GOT3 (cell line): ENCODE results near the gene TPSG1.
"Not testable (repeated sequence)": the region's sequence is repeated elsewhere in the genome, so short reads cannot be mapped to it uniquely, and the experiment has no call there.

ENCODE experiments used
- DNase-seq: peaks from one replicate; lab custom pipeline; 2025; ENCODE audit warnings: mixed read lengths; lab: John Stamatoyannopoulos, UW

TPSG1 gene

DNA sequence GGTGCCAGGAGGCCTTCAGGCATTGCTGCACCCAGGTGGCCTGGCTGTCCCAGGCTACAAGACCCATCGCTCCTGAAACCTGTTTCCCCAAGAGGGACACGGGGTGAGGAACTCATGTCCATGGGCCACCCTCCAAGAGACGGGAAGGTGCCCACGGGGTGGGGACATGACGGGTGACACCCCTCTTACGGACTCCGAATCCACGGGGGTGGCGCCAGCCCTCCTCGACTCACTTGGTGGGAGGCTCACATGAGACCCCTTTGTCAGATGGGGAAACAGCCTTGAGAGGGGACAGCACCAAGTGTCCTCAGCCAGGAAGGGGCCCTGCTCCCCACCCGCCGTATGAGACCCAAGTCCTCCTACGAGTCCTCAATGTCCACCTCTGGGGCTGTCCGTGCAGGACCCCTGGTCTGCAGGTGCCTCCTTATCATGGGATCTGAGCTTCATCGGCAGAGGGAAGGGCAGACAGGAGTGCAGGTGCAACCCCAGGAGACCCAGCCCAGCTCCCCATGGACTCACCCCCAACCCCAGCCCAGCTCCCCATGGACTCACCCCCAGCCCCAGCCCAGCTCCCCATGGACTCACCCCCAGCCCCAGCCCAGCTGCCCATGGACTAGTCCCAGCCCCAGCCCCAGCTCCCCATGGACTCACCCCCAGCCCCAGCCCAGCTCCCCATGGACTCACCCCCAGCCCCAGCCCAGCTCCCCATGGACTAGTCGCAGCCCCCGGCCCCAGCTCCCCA is 5.6 kb upstream of the TPSG1 start:
- DNase-seq: not testable (repeated sequence)

DNA sequence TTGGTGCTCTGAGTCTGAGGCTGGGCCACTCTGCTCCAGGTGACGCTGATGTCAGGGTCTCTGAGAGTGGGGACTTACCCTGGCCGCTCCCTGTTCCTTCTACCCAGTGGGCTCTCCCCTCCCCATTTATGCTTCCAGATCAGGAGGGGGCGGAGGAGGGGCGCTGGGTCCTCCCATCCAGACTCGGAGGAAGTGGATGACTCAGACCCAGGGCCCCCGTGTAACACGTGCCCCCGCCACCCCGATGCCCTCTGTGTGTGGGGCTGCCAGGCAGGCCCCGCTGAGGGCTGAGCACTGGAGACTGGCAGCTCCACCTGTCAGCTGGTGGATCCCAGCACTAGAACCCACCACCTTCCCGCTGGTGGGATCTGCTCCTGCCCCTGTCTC is 5.0 kb upstream of the TPSG1 start, which contains the start of gene TPSB2:
TSS of gene TPSB2 (minus strand) at position 101 of the 387 bp plus-strand sequence. CDS start 233 bp downstream, outside the sequence.
- DNase-seq: not testable (repeated sequence)

DNA sequence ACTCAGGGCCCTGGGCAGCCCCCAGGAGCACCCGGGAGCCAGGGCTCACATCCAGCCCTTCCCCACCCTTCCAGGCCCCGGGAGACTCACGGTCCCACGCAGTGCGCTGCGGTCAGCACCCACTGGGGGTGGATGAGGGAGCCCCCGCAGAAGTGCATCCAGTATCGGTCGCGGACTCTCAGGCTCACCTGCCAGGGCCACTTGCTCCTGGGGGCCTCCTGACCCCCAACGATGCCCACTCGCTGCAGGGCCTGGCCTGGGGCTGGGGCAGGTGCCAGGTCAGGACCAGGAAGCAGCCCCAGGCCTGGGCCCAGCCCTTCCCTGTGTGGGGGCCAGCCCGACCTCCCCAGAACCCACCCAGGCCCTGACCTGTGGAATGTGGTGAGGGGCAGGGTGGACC is 4.4 kb upstream of the TPSG1 start:
- DNase-seq: not testable (repeated sequence)

DNA sequence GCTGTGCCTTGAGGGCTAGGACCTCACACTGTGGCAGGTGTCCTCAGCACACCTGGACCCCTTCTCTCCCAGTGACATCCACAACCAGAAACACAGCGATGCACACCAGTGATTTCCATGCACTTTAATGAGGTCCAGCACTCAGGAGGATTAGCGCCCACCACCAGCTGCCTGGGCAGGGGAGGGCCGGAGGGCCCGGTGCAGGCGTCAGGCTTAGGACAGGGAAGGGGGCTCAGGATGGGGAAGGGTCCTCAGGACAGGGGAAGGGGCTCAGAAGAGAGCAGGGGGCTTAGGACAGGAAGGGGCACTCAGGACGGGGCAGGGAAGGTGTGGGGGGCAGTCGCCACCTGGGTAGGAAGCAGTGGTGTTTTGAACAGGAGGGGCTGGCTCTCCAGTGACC is 3.2 kb upstream of the TPSG1 start:
- DNase-seq: not testable (repeated sequence)

DNA sequence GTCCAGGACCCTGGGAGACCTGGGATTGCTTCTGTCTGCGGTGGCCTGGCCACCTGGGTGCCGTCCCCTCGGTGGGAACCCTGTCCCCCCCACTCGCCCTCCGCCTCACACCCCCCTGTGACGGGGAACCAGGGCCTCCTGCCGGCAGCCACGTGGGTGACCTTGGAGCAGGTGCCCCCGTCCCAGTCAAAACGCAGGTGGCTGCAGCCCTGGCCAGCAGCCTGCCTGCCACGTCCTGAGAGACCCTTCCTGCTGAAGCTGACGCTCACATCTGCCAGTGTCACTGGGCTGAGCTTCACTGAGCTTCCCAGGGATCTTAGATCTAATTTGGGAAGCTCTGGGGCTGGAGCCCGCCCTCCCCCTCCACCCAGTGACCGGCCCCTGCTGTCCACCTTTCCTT is 1.6 kb upstream of the TPSG1 start:
- DNase-seq: not testable (repeated sequence)

DNA sequence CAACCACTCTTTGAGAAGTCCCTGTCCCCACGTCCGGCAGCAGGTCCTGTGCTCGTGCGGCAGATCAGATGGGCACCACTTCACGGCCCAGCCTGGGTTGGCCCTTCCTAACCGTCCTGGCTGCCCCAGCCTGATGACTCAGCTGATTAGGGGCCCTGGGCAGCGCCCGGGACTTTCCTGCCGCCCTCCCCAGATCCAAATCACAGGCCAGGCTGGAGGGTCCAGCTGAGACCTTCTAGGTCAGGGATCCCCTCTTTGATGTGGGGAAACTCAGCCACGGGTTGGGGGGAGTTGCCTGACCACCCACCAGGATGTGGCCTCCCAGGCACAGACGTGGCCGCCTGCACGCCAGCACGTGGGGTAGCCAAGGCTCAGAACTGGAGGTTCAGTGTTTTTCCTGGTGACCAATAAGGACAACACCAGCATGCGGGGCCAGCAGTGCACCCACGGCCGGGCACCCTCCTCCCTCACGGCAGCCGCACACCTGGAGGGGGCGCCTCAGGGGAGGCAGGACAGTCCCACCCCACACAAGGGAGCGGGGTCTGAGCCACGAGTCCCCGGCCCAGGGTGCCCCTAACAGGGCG is 752 bp upstream of the TPSG1 start:
- DNase-seq: not testable (repeated sequence)

DNA sequence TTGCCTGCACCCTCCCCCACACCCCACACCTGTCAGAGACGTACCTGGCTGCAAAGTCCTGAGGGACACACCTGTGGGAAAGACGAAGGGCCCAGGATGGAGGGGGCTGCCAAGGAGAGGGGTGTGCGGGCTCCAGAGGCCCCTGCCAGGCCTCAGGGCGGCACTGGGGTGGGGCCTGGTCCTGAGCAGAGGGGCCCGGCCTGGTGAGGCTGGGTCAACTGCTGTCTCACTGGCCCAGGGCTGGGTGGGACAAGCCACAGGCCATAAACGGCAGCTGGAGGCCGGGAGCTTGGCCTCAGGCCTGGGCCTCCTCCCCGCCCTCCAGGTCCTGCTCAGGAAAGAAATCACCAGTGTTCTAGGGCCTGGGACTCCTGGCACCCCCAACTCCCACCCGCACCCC is 510 bp downstream of the TPSG1 start:
- no peak for DNase-seq

DNA sequence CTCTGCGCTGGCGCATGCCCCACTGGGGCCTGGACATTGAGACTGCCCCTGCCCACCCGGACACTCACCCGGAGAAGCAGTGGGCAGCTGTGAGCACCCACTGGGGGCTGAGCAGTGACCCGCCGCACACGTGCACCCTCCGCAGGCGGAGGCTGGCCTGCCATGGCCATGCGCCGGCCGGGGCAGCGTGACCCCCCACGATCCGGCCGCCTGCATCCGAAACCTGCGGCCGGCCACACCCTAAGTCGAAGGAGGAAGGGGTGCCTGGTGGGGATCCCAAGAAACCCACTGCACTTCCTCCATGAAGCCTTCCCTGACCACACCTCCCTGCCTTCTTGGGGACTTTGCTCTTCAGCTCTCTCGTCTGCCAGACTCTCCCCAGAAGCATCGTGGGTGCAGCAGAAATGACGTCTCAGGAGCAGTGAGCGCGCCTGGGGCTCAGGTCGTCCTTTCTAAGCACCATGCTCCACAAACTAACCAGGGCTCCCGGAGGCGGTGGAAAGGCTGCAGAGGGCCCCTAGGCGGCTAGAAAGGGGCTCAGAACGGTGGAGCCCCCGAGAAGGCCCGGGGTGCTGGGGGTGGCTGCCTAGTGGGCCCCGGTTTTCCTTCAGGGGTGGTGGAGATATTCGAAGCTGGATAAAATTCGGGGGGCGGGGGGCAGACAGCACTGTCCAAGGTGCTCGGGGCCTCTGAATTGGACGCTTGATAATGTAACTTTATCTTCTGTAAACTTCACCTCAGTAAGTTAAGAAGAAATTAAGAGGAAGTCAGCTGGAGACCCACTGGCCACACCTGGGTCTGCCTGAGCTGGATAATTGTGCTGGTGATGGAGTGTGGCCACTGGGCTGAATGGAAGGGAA is 1.5 kb downstream of the TPSG1 start:
- no peak for DNase-seq

DNA sequence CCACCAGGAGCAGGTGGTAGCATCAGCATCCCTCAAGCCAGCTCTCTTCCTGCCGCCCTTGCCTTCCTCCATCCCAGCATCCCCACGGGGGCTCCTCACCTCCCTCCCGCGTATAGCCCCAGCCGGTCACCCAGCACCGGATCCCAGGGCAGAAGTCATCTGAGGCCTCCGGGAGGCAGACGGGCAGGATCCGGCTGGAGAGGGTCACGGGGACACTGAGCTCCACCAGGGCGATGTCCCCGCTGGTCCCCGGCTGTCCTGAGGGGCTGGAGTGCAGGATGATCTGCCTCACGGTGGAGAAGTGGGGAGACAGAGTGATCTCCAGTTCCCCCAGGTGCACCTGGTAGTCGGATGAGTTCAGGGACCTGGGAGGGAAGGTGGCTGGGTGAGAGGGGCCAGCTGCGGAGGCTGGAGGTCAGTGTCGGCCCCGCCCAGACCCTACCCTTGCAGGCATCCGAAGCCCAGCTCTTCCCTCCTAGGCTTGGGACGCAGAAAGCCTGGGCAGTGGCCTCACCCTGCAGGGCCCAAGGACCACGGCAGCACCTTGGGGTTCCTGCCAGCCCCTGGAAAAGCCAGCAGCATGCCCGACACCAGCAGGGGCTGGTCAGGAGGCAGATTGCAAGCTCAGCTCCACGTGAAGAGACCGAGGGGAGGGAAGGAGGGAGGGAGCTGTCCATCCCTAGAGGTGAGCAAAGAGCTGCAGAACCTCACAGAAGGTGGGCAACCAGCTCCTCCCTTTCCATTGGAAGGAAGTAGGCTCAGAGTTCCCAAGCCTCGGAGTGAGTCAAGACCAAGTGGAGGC is 2.3 kb downstream of the TPSG1 start:
- DNase-seq: no peak

DNA sequence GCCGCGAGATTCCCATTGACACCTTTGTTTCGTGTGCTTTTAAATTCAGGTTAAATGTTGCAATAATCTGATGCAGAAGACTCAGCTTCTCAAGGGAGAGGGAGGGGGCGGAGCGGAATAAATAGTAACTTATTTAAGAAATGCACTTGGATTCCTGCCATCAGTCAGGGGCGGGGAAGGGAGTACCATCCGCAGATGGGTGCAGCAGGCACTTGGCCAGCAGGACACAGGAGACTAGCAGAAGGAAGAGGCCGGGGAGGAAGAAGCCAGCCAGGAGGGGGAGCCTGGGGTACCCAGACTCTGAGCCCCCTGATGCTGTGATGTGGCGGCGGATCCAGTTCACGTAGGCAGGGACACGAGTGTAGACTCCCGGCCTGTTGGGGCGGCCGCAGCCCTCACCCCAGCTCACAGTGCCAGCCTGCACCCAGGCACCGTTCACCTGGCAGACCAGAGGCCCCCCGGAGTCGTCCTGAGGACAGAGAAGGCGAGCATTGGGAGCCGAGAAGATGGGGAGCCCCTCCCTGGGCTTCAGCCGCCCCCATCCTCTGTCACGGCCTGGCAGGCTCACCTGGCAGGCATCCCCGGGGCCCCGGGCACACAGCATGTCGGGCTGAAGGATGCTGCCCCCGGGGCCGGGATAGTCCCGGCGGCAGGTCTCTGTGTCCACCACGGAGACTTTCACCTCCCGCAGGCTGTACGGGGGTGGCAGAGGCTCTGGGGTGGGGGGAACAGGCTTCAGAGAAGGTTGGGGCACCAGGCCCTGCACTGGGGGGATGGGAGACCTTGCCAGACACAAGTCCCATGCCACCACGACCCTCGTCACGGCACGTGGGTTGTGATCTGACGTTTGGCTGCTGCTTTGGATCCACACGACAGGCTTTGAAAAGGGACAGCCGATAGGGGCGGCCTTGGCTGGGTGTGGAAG is 3.2 kb downstream of the TPSG1 start:
- no peak for DNase-seq

DNA sequence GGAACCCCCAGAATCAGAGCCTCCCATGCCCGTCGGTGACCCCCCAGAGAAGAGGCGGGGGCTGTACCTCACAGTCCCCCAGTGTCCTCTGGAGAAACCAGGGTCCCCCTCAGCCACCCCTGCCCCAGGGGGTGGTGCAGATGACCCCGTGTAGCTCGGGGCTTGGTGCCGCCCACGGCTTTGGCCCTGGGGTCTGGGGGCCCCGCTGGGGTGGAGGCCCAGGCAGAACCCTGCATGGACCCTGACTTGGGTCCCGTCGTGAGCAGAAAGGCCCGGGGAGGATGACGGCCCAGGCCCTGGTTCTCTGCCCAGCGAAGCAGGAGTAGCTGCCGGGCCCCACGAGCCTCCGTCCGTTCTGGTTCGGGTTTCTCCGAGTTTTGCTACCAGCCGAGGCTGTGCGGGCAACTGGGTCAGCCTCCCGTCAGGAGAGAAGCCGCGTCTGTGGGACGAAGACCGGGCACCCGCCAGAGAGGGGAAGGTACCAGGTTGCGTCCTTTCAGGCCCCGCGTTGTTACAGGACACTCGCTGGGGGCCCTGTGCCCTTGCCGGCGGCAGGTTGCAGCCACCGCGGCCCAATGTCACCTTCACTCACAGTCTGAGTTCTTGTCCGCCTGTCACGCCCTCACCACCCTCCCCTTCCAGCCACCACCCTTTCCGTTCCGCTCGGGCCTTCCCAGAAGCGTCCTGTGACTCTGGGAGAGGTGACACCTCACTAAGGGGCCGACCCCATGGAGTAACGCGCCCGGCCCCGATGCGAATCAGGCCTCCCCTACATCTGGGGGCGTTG is 4.0 kb downstream of the TPSG1 start:
- no peak for DNase-seq

DNA sequence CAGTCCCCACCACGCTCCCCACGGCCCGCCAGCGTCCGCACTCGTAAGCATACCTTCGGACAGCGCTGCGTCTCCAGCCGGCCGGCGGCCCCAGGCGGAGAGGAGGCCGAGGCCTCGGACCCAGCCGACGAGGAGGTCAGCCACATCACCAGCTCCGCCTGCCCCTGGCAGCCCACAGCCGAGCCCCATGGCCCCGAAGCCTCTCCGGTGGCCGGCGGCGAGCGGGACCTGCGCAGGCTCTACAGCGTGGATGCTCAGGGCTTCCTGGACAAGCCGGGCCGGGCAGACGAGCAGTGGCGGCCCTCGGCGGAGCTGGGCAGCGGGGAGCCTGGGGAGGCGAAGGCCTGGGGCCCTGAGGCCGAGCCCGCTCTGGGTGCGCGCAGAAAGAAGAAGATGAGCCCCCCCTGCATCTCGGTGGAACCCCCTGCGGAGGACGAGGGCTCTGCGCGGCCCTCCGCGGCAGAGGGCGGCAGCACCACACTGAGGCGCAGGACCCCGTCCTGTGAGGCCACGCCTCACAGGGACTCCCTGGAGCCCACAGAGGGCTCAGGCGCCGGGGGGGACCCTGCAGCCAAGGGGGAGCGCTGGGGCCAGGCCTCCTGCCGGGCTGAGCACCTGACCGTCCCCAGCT is 4.9 kb downstream of the TPSG1 start:
- DNase-seq: no peak

DNA sequence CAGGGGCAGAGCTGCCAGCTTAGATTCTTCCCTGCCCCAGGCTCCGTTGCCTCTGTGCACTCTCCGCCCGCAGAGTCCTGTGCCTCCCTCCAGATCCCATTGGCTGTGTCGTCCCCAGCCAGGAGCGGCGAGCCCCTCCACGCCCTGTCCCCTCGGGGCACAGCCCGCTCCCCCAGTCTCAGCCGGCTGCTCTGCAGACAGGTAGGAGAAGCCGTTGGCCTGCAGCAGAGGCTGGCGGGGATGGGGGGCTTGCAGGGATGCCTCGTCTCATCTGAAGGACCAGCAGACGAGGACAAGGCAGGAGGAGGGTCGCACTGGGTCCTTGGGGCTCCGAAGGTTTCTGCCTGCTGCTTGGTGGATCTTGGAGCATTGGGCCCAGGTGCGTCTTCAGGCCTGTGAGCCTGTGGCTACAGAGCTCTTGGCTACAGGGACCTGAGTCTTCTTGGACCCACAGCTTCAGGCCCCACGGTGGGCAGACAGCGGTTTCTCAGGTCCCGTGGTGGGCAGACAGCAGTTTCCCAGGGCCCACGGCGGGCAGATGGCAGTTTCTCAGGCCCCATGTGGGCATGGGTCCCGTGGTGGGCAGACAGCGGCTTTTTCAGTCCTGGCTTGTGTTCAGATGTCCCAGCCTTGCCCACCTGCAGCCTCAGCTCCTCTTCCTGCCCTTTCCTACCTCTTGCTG is 6.0 kb downstream of the TPSG1 start:
- no peak for DNase-seq

DNA sequence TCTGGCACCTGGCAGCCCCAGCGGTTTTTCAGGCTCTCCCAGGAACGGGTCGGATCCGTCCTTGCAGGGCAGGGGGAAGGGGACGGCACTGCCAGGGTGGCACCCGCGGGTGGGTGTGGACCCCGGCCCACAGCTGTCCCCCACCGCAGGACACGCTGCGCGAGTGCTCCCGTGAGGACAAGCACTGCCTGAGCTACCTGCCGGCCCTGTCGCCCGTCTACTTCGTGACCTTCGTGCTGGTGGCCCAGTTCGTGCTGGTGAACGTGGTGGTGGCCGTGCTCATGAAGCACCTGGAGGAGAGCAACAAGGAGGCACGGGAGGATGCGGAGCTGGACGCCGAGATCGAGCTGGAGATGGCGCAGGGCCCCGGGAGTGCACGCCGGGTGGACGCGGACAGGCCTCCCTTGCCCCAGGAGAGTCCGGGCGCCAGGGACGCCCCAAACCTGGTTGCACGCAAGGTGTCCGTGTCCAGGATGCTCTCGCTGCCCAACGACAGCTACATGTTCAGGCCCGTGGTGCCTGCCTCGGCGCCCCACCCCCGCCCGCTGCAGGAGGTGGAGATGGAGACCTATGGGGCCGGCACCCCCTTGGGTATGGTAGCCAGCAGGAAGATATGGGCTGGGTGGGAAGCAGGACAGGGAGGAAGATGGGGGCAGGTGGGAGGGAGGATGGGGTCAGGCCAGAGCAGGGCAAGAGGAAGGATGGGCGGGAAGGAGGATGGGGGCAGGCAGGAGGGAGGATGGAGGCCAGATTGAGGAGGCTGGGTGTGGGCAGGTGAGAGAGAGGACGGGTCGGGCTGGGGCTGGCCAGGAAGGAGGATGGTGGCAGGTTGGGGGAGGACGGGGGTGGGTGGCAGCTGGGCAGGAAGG is 6.8 kb downstream of the TPSG1 start:
- no peak for DNase-seq

DNA sequence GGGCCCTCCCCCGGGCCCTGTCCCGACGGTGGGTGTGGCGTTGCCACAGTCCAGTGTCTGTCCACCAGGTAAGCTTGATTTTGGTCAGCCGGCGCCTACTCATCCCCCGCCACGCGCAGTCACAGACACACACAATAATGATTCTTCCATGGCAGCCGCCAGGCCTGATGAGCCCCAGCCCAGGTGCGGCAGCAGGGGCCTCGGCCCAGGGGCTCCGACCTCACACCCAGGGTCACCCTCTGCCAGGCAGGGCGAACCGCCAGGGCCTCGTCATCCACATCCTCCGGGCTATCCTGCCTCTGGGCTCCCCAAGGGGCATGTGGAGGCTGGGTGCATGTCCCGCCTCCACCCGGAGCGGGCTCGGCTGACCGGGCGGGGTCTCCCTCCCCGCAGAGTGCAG is 7.5 kb downstream of the TPSG1 start:
- no peak for DNase-seq

DNA sequence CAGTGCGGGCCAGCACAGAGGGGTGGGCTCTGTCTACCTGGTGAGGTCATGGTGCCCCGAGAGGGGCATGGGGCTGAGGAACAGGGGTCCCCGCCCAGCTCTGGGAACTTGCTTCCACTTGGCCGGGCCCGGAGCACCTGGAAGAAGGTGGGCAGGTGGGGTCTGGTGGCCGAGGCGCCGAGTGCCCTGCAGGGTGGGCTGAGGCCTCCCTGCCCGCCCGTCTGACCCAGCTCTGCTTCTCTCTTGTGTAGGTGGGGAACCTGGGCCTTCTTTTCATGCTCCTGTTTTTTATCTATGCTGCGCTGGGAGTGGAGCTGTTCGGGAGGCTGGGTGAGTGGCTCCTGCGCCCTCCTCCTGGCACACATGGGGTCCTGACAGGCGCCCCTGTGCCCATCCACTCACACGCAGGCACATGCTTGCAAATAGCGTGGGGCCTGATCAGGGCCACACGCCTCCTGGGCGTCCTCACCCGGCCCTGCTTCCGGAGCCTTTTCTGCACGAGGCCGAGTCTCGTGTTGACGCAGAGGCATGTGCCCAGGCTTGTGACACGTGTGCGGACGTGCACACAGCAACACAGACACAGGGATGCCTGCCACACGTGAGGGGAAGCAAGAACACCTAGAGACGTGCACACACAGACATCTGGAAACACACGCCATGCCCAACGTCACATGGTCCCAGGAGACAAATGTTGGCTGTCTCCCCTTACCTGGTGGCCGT is 8.2 kb downstream of the TPSG1 start:
- no peak for DNase-seq

DNA sequence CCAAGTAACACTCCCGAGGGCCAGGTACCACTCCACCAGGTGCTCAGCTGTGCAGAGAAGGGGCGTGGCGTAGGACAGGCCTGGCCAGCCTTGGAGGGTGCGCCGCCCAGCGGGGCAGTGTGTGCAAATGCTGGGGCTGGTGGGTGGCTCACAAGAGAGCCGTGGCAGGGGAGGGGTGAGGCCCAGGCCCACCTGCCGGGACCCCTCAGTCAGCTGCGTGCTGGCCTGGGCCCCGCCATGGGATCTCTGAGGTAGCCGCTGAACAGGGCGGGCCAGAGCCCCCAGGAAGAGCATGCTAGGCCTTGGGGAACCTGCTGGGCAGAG is 8.8 kb downstream of the TPSG1 start:
- DNase-seq: no peak
